Memory B cell (primary cell): ENCODE data around the gene PAK3.

Source experiments
- ATAC-seq: fragments of 150-1000 bp; cut with Tn5 transposase; 2 replicates; pipeline ENCODE4 v1.10.0; 2021; ENCODE audit warnings: low read depth, mild to moderate bottlenecking, moderate library complexity
- DNase-seq, 2 donors: peaks; one replicate each; pipeline ENCODE4 v3.0.0; 2022; ENCODE audit warnings: low spot score in 2 of 2
- H3K27ac Mint-ChIP-seq: one replicate; pipeline ENCODE4 v1.8.0; 2022; ENCODE audit warnings: mild to moderate bottlenecking, moderate library complexity, mixed read lengths
- H3K27me3 Mint-ChIP-seq: one replicate; pipeline ENCODE4 v1.8.0; 2022; ENCODE audit warnings: mixed read lengths
- H3K36me3 Mint-ChIP-seq: one replicate; pipeline ENCODE4 v1.8.0; 2022; ENCODE audit warnings: mild to moderate bottlenecking, mixed read lengths
- H3K4me1 Mint-ChIP-seq: one replicate; pipeline ENCODE4 v1.8.0; 2022; ENCODE audit warnings: mixed read lengths
- H3K4me3 Mint-ChIP-seq: one replicate; pipeline ENCODE4 v1.8.0; 2022; ENCODE audit warnings: mild to moderate bottlenecking, moderate library complexity, mixed read lengths
- H3K9me3 Mint-ChIP-seq: one replicate; pipeline ENCODE4 v1.8.0; 2022; ENCODE audit warnings: mixed read lengths

PAK3 gene

DNA sequence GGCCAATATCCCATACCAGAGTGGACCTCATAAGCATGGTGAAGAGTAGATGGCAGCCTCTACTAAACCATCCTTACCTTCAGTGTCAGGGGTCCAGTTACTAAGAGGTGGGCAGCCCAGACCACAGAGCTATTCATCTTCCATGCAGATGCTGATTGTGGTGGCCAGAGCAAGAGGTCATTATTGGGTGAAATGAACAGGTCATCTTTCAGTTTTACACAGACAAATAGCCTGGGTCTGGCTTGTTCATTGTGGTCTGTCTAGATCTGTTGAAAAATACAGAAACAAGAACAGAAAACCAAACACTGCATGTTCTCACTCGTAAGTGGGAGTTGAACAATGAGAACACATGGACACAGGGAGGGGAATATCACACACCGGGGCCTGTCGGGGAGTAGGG lies 71.3 kb downstream of the PAK3 start:
- H3K9me3 Mint-ChIP-seq, result no peaks in the 10 kb centered on the region
- no peak overlapping the region for H3K27ac Mint-ChIP-seq
- no peak overlapping the region for H3K4me3 Mint-ChIP-seq
- ATAC-seq (no peak), DNase-seq (no peak)
- no peaks in the 10 kb centered on the region for H3K36me3 Mint-ChIP-seq
- peaks cover 5% of the 10 kb centered on the region for H3K4me1 Mint-ChIP-seq
- peaks cover 2% of the 10 kb centered on the region for H3K27me3 Mint-ChIP-seq

DNA sequence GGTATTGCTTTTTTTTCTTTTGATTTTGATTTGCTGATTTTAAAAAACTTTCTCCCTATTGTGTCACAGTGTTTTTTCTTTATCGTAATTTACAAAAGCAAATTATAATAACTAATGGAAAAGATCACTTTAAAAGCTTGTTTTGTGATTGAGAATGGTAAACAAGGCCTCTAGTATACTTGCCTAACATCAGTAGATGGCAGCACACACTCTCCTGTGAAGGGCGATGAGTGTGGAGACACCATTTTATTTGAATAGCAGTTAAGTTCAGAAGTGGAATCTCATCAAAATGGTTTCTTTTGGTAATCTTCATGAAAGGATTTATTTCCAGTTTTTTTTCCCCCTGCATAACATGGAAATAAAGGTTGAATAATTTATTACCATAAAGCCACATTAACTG lies 72.3 kb downstream of the PAK3 start:
- peaks cover 5% of the 10 kb centered on the region for H3K4me1 Mint-ChIP-seq
- H3K4me3 Mint-ChIP-seq, result no peak overlapping the region
- no peaks in the 10 kb centered on the region for H3K36me3 Mint-ChIP-seq
- no peak for DNase-seq
- H3K27ac Mint-ChIP-seq, result no peak overlapping the region
- no peaks in the 10 kb centered on the region for H3K9me3 Mint-ChIP-seq
- no peaks in the 10 kb centered on the region for H3K27me3 Mint-ChIP-seq
- no peak for ATAC-seq

DNA sequence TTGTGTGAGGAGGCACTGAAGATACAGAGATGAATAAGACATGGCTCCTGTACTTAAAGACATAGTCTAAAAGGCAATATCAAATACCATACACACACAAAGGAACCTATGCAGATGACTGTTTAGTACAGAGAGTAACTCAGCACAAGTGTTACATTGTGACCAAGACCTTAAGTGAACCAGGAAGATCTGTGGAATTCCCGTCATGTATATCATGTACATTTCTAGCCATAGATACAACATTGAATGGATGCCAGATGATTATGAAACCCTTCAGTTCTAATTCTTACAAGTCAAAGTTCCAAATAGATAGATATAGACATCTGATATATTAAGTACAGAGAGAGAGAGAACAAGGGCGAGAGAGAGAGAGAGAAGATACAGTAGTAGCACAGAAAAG lies 73.2 kb downstream of the PAK3 start:
- H3K27me3 Mint-ChIP-seq, result no peaks in the 10 kb centered on the region
- peaks cover 5% of the 10 kb centered on the region for H3K4me1 Mint-ChIP-seq
- no peak overlapping the region for H3K4me3 Mint-ChIP-seq
- DNase-seq, result no peak
- ATAC-seq, result no peak
- H3K9me3 Mint-ChIP-seq, result no peaks in the 10 kb centered on the region
- H3K27ac Mint-ChIP-seq, result no peak overlapping the region
- no peaks in the 10 kb centered on the region for H3K36me3 Mint-ChIP-seq

DNA sequence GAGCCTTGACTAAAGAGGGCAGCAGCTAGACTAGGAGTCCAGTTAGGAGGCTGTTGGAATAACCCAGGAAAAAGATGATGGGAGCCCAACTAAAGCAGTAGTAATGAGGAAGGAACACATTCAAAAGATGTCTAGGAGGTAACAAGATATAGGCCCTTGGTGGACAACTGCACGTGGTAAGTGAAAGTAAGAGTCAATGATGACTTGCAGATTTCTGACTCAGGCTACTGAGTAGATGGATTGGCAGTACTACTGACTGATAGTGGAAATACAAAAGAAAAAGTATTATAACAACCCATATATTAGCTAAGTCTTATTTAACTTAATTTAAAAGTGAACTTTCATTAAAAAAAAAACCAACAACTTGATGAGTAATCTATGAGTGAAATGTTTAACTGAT lies 74.0 kb downstream of the PAK3 start:
- no peaks in the 10 kb centered on the region for H3K27me3 Mint-ChIP-seq
- ATAC-seq (no peak), DNase-seq (no peak)
- no peaks in the 10 kb centered on the region for H3K9me3 Mint-ChIP-seq
- H3K4me1 Mint-ChIP-seq, result peaks cover 5% of the 10 kb centered on the region
- H3K4me3 Mint-ChIP-seq, result no peak overlapping the region
- H3K27ac Mint-ChIP-seq, result no peak overlapping the region
- no peaks in the 10 kb centered on the region for H3K36me3 Mint-ChIP-seq

DNA sequence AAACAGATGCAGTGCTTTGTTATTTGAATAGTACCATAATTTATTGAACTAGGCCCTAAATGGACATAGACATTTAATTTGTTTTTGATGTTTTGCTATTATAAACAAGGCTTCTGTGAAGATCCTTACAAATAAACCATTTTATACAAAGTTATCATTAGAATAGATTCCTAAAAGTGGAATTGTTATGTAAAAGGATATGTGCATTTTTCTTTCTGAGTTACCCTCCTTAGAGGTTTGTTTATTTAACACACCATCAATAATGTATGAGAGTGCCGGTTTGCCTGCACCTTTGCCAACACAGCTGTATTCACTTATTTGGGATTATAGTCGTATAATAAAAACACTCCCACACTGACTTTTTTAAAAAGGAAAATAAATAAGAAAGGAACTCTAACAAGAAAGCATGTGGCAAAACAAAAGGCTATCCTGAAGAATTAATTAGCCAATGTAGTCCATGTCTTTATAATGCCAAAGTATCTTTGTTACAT lies 84.8 kb downstream of the PAK3 start:
- ATAC-seq (no peak), DNase-seq (no peak)
- Mint-ChIP-seq H3K27ac (no peak overlapping the region), H3K4me1 (peaks cover 2% of the 10 kb centered on the region), H3K27me3 (no peaks in the 10 kb centered on the region), H3K36me3 (no peaks in the 10 kb centered on the region), H3K9me3 (no peaks in the 10 kb centered on the region), H3K4me3 (no peak overlapping the region)

DNA sequence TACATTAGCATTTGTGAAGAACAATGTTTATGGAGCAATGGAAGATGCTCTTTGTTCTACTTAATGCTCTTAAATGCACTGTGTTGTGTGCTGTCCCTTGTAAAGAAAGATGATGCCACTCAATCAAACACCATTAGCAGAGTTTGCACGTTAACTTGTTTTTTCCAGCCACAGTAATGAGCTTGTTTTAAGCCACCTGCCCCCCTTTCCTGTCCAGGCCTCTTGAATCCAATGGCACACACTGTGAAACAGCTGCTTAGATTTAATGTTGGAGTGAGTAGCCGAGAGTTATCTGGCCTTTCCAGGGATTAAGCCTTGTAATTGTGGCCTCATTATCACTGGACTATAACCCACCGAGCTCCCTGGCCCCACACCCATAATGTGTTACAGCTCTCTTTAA lies 86.0 kb downstream of the PAK3 start:
- no peak for DNase-seq
- H3K36me3 Mint-ChIP-seq, result no peaks in the 10 kb centered on the region
- no peak overlapping the region for H3K4me3 Mint-ChIP-seq
- no peak for ATAC-seq
- H3K9me3 Mint-ChIP-seq, result no peaks in the 10 kb centered on the region
- H3K27me3 Mint-ChIP-seq, result no peaks in the 10 kb centered on the region
- no peak overlapping the region for H3K27ac Mint-ChIP-seq
- peaks cover 2% of the 10 kb centered on the region for H3K4me1 Mint-ChIP-seq

DNA sequence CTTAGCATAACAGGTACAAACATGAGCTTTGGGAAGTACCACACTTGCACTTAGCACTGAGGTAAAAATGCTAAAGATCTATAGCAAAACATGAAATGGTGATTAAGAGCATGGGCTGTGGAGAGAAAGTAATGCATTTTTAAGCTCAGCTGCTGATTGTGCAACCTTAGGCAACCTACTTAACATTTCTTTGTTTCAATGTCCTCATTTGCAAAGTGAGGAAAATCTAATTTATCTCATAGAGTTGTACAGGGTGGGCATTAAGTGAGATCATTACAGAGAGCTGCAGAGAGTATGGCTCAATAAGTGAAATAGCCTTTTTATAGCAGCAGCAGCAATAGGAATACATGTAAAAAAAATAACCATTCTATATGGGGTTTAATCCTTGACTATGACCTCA lies 87.0 kb downstream of the PAK3 start:
- no peaks in the 10 kb centered on the region for H3K9me3 Mint-ChIP-seq
- H3K36me3 Mint-ChIP-seq, result no peaks in the 10 kb centered on the region
- ATAC-seq (no peak), DNase-seq (no peak)
- H3K4me1 Mint-ChIP-seq, result peaks cover 2% of the 10 kb centered on the region
- no peak overlapping the region for H3K27ac Mint-ChIP-seq
- H3K4me3 Mint-ChIP-seq, result no peak overlapping the region
- H3K27me3 Mint-ChIP-seq, result no peaks in the 10 kb centered on the region

DNA sequence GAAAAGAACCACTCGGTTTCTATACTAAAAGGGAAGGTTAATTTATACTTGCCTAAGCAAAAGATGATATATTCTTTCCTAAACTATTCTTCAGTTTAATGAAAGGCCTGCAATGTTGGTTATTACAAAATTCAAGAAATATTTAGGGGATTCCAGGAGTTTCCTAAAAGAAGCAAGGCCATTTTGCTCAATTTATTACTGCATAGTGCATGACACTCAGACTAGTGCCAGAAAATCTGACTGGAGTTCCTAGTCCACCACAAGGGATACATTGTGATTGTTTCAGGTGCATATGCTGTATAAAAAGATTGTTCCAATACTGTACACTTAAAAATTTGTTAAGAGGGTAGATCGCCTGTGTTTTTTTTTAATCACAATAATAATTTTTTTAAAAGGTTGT lies 95.6 kb downstream of the PAK3 start:
- ATAC-seq, result no peak
- Mint-ChIP-seq H3K36me3 (no peaks in the 10 kb centered on the region), H3K4me1 (no peaks in the 10 kb centered on the region), H3K27me3 (no peaks in the 10 kb centered on the region), H3K27ac (no peak overlapping the region), H3K4me3 (no peak overlapping the region), H3K9me3 (no peaks in the 10 kb centered on the region)
- no peak for DNase-seq

DNA sequence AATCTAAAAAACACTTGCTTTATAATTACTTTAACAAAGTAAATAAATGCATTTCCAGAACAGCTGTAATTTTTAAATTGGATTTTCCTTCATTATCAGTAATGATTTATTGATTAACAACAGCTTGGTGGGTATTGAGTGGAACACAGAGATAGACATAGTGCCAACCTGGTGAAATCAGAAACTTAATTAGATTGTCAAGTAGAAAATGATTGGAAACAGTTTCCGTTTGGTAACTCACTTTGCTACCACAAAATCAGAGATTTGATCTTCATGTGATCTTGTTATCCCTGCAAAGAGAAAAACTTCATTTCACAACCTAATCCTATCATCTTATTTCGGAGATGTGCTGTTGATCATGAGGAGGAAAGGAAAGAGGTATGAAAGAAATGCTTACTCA lies 103.5 kb downstream of the PAK3 start:
- H3K4me3 Mint-ChIP-seq, result no peak overlapping the region
- H3K36me3 Mint-ChIP-seq, result no peaks in the 10 kb centered on the region
- H3K9me3 Mint-ChIP-seq, result no peaks in the 10 kb centered on the region
- H3K4me1 Mint-ChIP-seq, result no peaks in the 10 kb centered on the region
- no peak overlapping the region for H3K27ac Mint-ChIP-seq
- H3K27me3 Mint-ChIP-seq, result no peaks in the 10 kb centered on the region
- DNase-seq (no peak), ATAC-seq (no peak)

DNA sequence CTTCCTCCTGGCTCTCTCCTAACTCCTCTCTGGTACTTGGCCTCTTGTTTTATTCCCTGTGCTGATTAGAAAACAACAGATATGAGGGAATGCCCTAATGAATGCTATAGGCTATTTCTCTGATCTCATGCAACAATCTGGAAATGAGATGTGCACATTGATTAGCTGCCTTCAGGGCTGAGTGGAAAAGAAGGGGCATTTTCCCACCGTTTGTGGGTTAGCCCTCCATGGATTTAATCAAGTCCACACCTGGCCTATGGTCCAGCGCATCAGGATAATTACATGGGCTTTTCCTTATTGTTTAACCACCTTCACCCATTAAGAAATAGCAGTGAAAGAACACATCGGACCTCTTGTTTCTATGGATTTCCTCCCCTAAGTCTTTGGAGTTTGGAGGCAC lies 104.3 kb downstream of the PAK3 start:
- Mint-ChIP-seq H3K36me3 (no peaks in the 10 kb centered on the region), H3K27ac (no peak overlapping the region), H3K4me3 (no peak overlapping the region), H3K9me3 (no peaks in the 10 kb centered on the region), H3K27me3 (no peaks in the 10 kb centered on the region), H3K4me1 (no peaks in the 10 kb centered on the region)
- ATAC-seq (no peak), DNase-seq (no peak)

DNA sequence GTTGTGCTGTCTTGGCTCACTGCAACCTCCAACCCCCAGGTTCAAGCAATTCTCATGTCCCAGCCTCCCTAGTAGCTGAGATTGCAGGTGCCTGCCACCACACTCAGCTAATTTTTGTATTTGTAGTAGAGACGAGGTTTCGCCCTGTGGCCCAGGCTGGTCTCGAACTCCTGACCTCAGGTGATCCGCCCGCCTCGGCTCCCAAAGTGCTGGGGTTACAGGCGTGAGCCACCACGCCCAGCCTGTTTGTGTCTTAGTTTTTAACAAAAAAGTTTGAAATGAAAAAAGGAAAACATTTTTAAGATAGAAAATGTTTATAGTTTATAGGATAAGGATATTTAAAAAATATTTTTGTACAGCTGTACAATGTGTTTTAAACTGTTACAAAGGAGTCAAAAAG lies 111.9 kb downstream of the PAK3 start:
- DNase-seq (no peak), ATAC-seq (no peak)
- Mint-ChIP-seq H3K27ac (no peak overlapping the region), H3K4me3 (no peak overlapping the region), H3K4me1 (no peaks in the 10 kb centered on the region), H3K36me3 (no peaks in the 10 kb centered on the region), H3K9me3 (no peaks in the 10 kb centered on the region), H3K27me3 (peaks cover 2% of the 10 kb centered on the region)

DNA sequence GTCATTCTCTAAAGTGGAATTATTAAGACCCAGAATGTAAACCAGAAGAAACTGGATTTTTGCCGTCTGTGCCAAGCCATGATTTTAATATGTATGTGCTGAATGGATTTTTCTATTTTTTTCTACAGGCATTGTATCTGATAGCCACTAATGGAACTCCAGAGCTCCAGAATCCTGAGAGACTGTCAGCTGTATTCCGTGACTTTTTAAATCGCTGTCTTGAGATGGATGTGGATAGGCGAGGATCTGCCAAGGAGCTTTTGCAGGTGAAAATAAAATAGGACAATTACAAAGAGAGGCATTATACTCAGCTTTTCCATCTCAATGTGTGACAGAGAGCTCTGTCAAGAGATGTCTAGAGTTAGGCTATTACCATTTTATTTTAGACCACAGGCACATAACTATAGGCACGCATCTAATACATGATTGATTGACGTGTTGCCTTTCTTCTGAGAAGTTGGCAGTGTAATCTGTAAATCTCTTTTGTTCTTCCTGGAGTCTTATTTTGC lies 120.4 kb downstream of the PAK3 start:
- H3K27ac Mint-ChIP-seq, result no peak overlapping the region
- ATAC-seq (no peak), DNase-seq (no peak)
- H3K4me1 Mint-ChIP-seq, result no peaks in the 10 kb centered on the region
- no peaks in the 10 kb centered on the region for H3K36me3 Mint-ChIP-seq
- no peaks in the 10 kb centered on the region for H3K27me3 Mint-ChIP-seq
- no peaks in the 10 kb centered on the region for H3K9me3 Mint-ChIP-seq
- H3K4me3 Mint-ChIP-seq, result no peak overlapping the region

DNA sequence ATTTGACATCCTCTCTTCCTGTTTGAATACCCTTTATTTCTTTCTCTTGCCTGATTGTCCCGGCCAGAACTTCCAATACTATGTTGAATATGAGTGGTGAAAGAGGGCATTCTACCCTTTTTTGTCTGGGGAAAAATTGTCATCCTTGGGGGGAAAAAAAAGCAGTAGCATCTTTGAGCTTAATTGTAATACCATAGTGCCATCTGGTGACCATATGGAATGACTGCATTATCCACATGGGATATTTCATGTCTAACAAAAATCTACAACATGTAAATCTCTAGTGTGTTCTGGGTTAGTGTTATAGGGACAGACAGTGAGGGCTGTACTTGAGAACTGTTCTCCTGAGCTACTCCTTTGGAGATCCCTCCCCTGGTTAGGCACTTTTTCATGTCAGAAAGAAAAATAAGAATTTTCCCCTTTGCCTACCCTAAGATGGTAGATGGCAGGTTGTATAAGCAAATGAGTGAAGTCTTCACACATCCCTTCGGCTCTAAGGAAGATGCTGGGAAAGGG lies 148.3 kb downstream of the PAK3 start:
- H3K4me1 Mint-ChIP-seq, result no peaks in the 10 kb centered on the region
- no peak overlapping the region for H3K4me3 Mint-ChIP-seq
- ATAC-seq (no peak), DNase-seq (no peak)
- H3K9me3 Mint-ChIP-seq, result no peaks in the 10 kb centered on the region
- H3K27ac Mint-ChIP-seq, result no peak overlapping the region
- no peaks in the 10 kb centered on the region for H3K36me3 Mint-ChIP-seq
- no peaks in the 10 kb centered on the region for H3K27me3 Mint-ChIP-seq

DNA sequence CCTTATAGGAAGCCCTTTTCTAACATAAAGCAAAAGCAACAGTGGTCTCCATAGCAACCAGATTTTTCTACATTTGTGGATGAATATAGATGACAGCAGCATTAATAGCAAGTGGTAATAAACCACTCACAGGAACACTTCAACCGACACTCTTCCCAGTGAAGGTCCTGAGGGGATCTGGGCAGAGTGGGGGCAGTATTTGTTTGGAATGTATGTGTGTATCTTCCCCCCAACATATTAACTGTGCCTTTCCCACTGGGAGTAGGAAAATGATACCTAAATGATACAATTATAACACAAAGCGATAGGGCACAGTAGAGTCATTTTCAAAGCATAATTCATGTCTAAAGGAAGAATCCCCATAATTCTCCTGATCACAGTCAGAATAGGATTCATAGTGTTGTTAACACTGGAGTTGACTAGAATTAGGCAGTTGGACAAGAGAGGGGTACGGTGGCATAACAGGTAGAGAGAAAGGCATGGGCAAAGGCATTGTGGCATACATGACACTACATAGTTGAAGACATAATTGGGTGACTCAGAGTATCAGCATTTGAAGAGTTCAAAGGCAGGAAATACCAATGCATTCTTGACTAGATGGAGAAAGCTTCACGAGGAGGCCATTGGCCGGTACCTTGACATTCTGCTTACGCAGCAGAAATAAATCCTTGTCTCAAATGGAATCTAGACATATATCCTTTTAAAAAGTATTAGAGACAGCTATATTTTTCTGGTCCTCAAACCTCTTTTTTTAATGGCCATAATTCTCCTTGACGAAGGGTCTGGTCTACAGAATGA lies 159.1 kb downstream of the PAK3 start:
- ATAC-seq (no peak), DNase-seq (no peak)
- Mint-ChIP-seq H3K27ac (no peak overlapping the region), H3K4me1 (no peaks in the 10 kb centered on the region), H3K4me3 (no peak overlapping the region), H3K36me3 (no peaks in the 10 kb centered on the region), H3K27me3 (no peaks in the 10 kb centered on the region), H3K9me3 (no peaks in the 10 kb centered on the region)

DNA sequence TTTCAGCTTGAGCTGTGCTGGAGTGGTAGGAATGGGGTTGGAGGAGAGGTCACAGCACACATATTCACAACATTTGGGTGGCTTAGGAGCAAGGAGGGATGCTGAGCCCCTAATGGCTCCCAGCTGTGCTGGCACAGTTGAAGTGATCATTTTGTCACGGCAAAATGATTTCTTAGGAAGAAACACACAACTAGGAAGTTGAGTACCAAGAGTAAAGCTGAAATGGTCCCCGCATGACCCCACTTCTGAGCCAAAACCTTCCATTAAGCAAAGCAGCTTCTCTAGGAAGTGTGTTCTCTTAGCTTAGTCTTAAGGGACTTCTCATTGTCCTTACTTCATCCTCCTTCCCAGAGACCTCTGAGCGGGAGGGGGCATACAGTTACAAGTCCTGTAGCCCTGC lies 161.7 kb downstream of the PAK3 start:
- no peaks in the 10 kb centered on the region for H3K36me3 Mint-ChIP-seq
- no peak overlapping the region for H3K4me3 Mint-ChIP-seq
- no peak for ATAC-seq
- no peak for DNase-seq
- no peak overlapping the region for H3K27ac Mint-ChIP-seq
- H3K4me1 Mint-ChIP-seq, result no peaks in the 10 kb centered on the region
- H3K27me3 Mint-ChIP-seq, result no peaks in the 10 kb centered on the region
- no peaks in the 10 kb centered on the region for H3K9me3 Mint-ChIP-seq
